Colonic mucosa (tissue), 4 donors: ENCODE results near the gene ATXN7L1. TPM values are rescaled to one million over a fixed set of nuclear protein-coding genes. Genes with fewer than 3 reads are reported as not detected.
"Not testable (repeated sequence)": the region's sequence is repeated elsewhere in the genome, so short reads cannot be mapped to it uniquely, and the experiment has no call there.

Experiments
- DNase-seq: peaks from one replicate; pipeline ENCODE4 v3.0.0-alpha.2; 2020
- H3K27ac ChIP-seq: fragments of 200-600 bp; one replicate; pipeline ENCODE4 v1.8.0; 2021
- H3K27me3 ChIP-seq: fragments of 200-600 bp; one replicate; pipeline ENCODE4 v1.8.0; 2021
- H3K36me3 ChIP-seq: fragments of 200-600 bp; one replicate; pipeline ENCODE4 v1.8.0; 2021
- H3K4me1 ChIP-seq: fragments of 200-600 bp; one replicate; pipeline ENCODE4 v1.8.0; 2021; ENCODE audit warnings: mild to moderate bottlenecking
- H3K4me3 ChIP-seq: fragments of 200-600 bp; one replicate; pipeline ENCODE4 v1.8.0; 2021
- H3K9ac ChIP-seq, 2 donors: one replicate each; pipeline ENCODE4 v1.7.0; 2013; ENCODE audit warnings: control low read depth in 2 of 2, low read depth in 2 of 2, low read length in 2 of 2
- H3K9me3 ChIP-seq: fragments of 200-600 bp; one replicate; pipeline ENCODE4 v1.8.0; 2021
- CTCF ChIP-seq: fragments of 200-600 bp; IDR thresholded peaks from one replicate; pipeline ENCODE4 v1.8.0; 2022; ENCODE audit warnings: antibody characterized with exemption, mild to moderate bottlenecking
- intact Hi-C: fragments of 100-400 bp; cut with DNase I; formaldehyde crosslinking; loops from one replicate; pipeline ENCODE4 v1.14.1; 2022
- total RNA-seq, 2 donors: library from RNA; stranded (reverse); fragmentation: NEBNext Ultra II Directional in 1 of 2; extraction: Animal tissue kit (Norgen Biotek cat#: 25700) in 1 of 2; gene quantifications; one replicate each; pipeline ENCODE4 v1.2.1, GENCODE V29; 2021
- donor health status: healthy.
- donor health status: DM: no; HTN: no; CAD: no.
- donor health status: DM: no; HTN: no; CAD: no.

ATXN7L1 gene
- total RNA-seq, 2 donors from 2014 or later: 13.0 to 15.1 TPM

GRCh38 chr7:105849122-105849855, 27.1 kb downstream of the ATXN7L1 start:
- H3K9ac ChIP-seq: no peak overlapping the region
- H3K4me3 ChIP-seq: no peak overlapping the region
- no peaks in the 10 kb centered on the region for H3K4me1 ChIP-seq
- TF ChIP-seq CTCF: no peak
- no peak overlapping the region for H3K27ac ChIP-seq
- no peaks in the 10 kb centered on the region for H3K9me3 ChIP-seq
- intact Hi-C loops: no loop called here
- no peaks in the 10 kb centered on the region for H3K27me3 ChIP-seq
- DNase-seq: no peak
- no peaks in the 10 kb centered on the region for H3K36me3 ChIP-seq

GRCh38 chr7:105846404-105846803, 30.0 kb downstream of the ATXN7L1 start:
- Histone ChIP-seq H3K4me1 (no peaks in the 10 kb centered on the region), H3K4me3 (no peak overlapping the region), H3K9me3 (no peaks in the 10 kb centered on the region), H3K9ac (no peak overlapping the region), H3K27ac (no peak overlapping the region), H3K36me3 (no peaks in the 10 kb centered on the region), H3K27me3 (no peaks in the 10 kb centered on the region)
- DNase-seq: no peak
- no peak for TF ChIP-seq CTCF
- intact Hi-C loops: no loop called here

GRCh38 chr7:105844681-105845080, 31.7 kb downstream of the ATXN7L1 start:
- H3K4me1 ChIP-seq, DNase-seq, H3K27me3 ChIP-seq, intact Hi-C loops, H3K4me3 ChIP-seq, H3K9me3 ChIP-seq, H3K9ac ChIP-seq, H3K36me3 ChIP-seq, H3K27ac ChIP-seq: not testable (repeated sequence)

GRCh38 chr7:105841866-105842265, 34.5 kb downstream of the ATXN7L1 start:
- DNase-seq: no peak
- H3K9me3 ChIP-seq: no peaks in the 10 kb centered on the region
- TF ChIP-seq CTCF: no peak
- H3K27ac ChIP-seq: no peak overlapping the region
- H3K4me3 ChIP-seq: no peak overlapping the region
- H3K36me3 ChIP-seq: no peaks in the 10 kb centered on the region
- H3K4me1 ChIP-seq: no peaks in the 10 kb centered on the region
- intact Hi-C loops: no loop called here
- H3K27me3 ChIP-seq: no peaks in the 10 kb centered on the region
- H3K9ac ChIP-seq: no peak overlapping the region

GRCh38 chr7:105840981-105841749, 35.2 kb downstream of the ATXN7L1 start:
- no peak for TF ChIP-seq CTCF
- no peaks in the 10 kb centered on the region for H3K36me3 ChIP-seq
- H3K4me3 ChIP-seq: no peak overlapping the region
- no peaks in the 10 kb centered on the region for H3K9me3 ChIP-seq
- H3K27me3 ChIP-seq: no peaks in the 10 kb centered on the region
- no peak overlapping the region for H3K27ac ChIP-seq
- intact Hi-C loops: no loop called here
- no peak for DNase-seq
- no peaks in the 10 kb centered on the region for H3K4me1 ChIP-seq
- no peak overlapping the region for H3K9ac ChIP-seq

- no peak overlapping the region for H3K27ac ChIP-seq
- H3K9me3 ChIP-seq: no peaks in the 10 kb centered on the region
- no peaks in the 10 kb centered on the region for H3K36me3 ChIP-seq
- intact Hi-C loops: no loop called here
- H3K27me3 ChIP-seq: no peaks in the 10 kb centered on the region
- no peak for DNase-seq
- no peaks in the 10 kb centered on the region for H3K4me1 ChIP-seq
- H3K4me3 ChIP-seq: no peak overlapping the region
- no peak overlapping the region for H3K9ac ChIP-seq
- TF ChIP-seq CTCF: no peak
These were observed 37.1 kb downstream of the ATXN7L1 start for GRCh38 chr7:105839266-105839665.
